SK-N-SH (cell line): ENCODE measurements around the gene MOBP.

Experiments
- EP300 ChIP-seq, 2 experiments: IDR thresholded peaks; 2 replicates each; pipeline versions ENCODE4 v1.4.0 to v1.6.1; 2012; ENCODE audit warnings: borderline replicate concordance in 1 of 2, low read depth in 1 of 2, low read length in 1 of 2
- FOXM1 ChIP-seq: IDR thresholded peaks from 2 replicates; pipeline ENCODE4 v1.4.0; 2012; ENCODE audit warnings: low read depth, mild to moderate bottlenecking
- IRF3 ChIP-seq: fragments of 150-350 bp; IDR thresholded peaks from 2 replicates; pipeline ENCODE4 v1.6.1; 2016; ENCODE audit warnings: mild to moderate bottlenecking, low read depth, low read length
- MXI1 ChIP-seq: IDR thresholded peaks from 2 replicates; pipeline ENCODE4 v1.6.1; 2012; ENCODE audit warnings: mild to moderate bottlenecking, low read depth, low read length, improper control_type of control experiment
- POLR2AphosphoS5 ChIP-seq: IDR thresholded peaks from 2 replicates; pipeline ENCODE4 v1.6.1; 2012; ENCODE audit warnings: low read depth, low read length
- SIN3A ChIP-seq: IDR thresholded peaks from 2 replicates; pipeline ENCODE4 v1.6.1; 2012; ENCODE audit warnings: low read depth, mild to moderate bottlenecking, low read length, moderate library complexity, borderline replicate concordance
- SMC3 ChIP-seq: IDR thresholded peaks from 2 replicates; pipeline ENCODE4 v1.6.1; 2012; ENCODE audit warnings: low read depth, low read length, improper control_type of control experiment
- TF ChIP-seq, protein P1 (sequence below): fragments of 200-600 bp; sonication (generic); IDR thresholded peaks from 2 replicates; pipeline ENCODE4 v1.6.1; 2017; ENCODE audit warnings: antibody characterized with exemption, mild to moderate bottlenecking, moderate library complexity
- TF ChIP-seq, protein P2 (sequence below): IDR thresholded peaks from 2 replicates; pipeline ENCODE4 v1.4.0; 2012; ENCODE audit warnings: low read depth, borderline replicate concordance
- TF ChIP-seq, protein P3 (sequence below): IDR thresholded peaks from 2 replicates; pipeline ENCODE4 v1.6.1; 2012; ENCODE audit warnings: mild to moderate bottlenecking, low read depth, low read length, moderate library complexity

GRCh38 chr3:39429466-39429865 is 38.0 kb upstream of the MOBP start:
- TF ChIP-seq SIN3A (no peak), POLR2AphosphoS5 (no peak), SMC3 (no peak), EP300 (IDR thresholded peaks at IDR 0.05; ENCODE audit: borderline replicate concordance in 1 of 2, low read depth in 1 of 2, low read length in 1 of 2) (no peak), MXI1 (no peak), IRF3 (no peak), FOXM1 (no peak)
- TF ChIP-seq, protein P1, sequence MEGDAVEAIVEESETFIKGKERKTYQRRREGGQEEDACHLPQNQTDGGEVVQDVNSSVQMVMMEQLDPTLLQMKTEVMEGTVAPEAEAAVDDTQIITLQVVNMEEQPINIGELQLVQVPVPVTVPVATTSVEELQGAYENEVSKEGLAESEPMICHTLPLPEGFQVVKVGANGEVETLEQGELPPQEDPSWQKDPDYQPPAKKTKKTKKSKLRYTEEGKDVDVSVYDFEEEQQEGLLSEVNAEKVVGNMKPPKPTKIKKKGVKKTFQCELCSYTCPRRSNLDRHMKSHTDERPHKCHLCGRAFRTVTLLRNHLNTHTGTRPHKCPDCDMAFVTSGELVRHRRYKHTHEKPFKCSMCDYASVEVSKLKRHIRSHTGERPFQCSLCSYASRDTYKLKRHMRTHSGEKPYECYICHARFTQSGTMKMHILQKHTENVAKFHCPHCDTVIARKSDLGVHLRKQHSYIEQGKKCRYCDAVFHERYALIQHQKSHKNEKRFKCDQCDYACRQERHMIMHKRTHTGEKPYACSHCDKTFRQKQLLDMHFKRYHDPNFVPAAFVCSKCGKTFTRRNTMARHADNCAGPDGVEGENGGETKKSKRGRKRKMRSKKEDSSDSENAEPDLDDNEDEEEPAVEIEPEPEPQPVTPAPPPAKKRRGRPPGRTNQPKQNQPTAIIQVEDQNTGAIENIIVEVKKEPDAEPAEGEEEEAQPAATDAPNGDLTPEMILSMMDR, result no peak
- TF ChIP-seq, protein P2, sequence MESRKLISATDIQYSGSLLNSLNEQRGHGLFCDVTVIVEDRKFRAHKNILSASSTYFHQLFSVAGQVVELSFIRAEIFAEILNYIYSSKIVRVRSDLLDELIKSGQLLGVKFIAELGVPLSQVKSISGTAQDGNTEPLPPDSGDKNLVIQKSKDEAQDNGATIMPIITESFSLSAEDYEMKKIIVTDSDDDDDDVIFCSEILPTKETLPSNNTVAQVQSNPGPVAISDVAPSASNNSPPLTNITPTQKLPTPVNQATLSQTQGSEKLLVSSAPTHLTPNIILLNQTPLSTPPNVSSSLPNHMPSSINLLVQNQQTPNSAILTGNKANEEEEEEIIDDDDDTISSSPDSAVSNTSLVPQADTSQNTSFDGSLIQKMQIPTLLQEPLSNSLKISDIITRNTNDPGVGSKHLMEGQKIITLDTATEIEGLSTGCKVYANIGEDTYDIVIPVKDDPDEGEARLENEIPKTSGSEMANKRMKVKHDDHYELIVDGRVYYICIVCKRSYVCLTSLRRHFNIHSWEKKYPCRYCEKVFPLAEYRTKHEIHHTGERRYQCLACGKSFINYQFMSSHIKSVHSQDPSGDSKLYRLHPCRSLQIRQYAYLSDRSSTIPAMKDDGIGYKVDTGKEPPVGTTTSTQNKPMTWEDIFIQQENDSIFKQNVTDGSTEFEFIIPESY, result no peak
- TF ChIP-seq, protein P3, sequence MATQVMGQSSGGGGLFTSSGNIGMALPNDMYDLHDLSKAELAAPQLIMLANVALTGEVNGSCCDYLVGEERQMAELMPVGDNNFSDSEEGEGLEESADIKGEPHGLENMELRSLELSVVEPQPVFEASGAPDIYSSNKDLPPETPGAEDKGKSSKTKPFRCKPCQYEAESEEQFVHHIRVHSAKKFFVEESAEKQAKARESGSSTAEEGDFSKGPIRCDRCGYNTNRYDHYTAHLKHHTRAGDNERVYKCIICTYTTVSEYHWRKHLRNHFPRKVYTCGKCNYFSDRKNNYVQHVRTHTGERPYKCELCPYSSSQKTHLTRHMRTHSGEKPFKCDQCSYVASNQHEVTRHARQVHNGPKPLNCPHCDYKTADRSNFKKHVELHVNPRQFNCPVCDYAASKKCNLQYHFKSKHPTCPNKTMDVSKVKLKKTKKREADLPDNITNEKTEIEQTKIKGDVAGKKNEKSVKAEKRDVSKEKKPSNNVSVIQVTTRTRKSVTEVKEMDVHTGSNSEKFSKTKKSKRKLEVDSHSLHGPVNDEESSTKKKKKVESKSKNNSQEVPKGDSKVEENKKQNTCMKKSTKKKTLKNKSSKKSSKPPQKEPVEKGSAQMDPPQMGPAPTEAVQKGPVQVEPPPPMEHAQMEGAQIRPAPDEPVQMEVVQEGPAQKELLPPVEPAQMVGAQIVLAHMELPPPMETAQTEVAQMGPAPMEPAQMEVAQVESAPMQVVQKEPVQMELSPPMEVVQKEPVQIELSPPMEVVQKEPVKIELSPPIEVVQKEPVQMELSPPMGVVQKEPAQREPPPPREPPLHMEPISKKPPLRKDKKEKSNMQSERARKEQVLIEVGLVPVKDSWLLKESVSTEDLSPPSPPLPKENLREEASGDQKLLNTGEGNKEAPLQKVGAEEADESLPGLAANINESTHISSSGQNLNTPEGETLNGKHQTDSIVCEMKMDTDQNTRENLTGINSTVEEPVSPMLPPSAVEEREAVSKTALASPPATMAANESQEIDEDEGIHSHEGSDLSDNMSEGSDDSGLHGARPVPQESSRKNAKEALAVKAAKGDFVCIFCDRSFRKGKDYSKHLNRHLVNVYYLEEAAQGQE, result no peak
